ENCODE measurements around the gene ULBP2.

- no peak for TF ChIP-seq POLR2A (IDR thresholded peaks at IDR 0.05)
- TF ChIP-seq, protein P1, sequence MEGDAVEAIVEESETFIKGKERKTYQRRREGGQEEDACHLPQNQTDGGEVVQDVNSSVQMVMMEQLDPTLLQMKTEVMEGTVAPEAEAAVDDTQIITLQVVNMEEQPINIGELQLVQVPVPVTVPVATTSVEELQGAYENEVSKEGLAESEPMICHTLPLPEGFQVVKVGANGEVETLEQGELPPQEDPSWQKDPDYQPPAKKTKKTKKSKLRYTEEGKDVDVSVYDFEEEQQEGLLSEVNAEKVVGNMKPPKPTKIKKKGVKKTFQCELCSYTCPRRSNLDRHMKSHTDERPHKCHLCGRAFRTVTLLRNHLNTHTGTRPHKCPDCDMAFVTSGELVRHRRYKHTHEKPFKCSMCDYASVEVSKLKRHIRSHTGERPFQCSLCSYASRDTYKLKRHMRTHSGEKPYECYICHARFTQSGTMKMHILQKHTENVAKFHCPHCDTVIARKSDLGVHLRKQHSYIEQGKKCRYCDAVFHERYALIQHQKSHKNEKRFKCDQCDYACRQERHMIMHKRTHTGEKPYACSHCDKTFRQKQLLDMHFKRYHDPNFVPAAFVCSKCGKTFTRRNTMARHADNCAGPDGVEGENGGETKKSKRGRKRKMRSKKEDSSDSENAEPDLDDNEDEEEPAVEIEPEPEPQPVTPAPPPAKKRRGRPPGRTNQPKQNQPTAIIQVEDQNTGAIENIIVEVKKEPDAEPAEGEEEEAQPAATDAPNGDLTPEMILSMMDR (IDR thresholded peaks at IDR 0.05) = no peak
These were observed 40.2 kb upstream of the ULBP2 start for GRCh38 chr6:149901444-149902140.
